AG04449 (cell line): ENCODE data around the gene GABBR2.
A peak's percentile ranks its signal among the peaks of the same experiment; 100 is the strongest.

Experiments used
- CTCF ChIA-PET: fragments of 350-600 bp; formaldehyde crosslinking; extraction: SDS; loops from one replicate; lab custom pipeline; 2021; ENCODE audit warnings: antibody characterized with exemption; lab: Yijun Ruan, JAX
- POLR2A ChIA-PET: fragments of 400-600, 350-600 bp; formaldehyde crosslinking; extraction: SDS; loops from one replicate; lab custom pipeline; 2020; ENCODE audit warnings: antibody characterized with exemption, inconsistent platforms; lab: Yijun Ruan, JAX
- DNase-seq: peaks from one replicate; pipeline ENCODE4 v3.0.0-alpha.2; 2010; ENCODE audit warnings: low read depth, low spot score
- H3K4me3 ChIP-seq: 2 replicates; pipeline ENCODE4 v1.5.1; 2011; ENCODE audit warnings: low read depth, mild to moderate bottlenecking, control low read depth, low read length
- TF ChIP-seq, protein P1 (sequence below): IDR thresholded peaks from one replicate; pipeline ENCODE4 v1.5.1; 2011; ENCODE audit warnings: mild to moderate bottlenecking, moderate library complexity, low read length, control low read depth, inconsistent platforms; ENCODE audit not compliant: insufficient read depth; ENCODE audit errors: missing control alignments

Gene GABBR2

DNA sequence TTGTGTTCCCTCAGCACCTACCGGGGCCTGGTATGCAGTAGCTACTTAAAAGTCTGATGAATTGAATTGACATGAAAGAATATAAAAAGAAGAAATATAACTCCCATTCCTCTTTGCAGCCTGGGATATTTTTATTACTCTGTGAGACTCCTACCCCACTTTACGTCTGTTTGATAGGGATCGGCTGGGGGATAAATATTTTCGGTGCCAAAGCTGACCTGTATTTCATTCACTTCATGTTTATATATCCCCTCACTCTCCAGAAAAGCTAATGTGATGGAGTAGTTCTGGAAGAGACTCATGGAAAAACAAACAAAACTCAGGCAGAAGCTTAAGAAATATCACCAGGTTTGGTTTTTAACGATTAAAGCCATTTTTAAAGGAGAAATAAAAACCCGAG is 345.1 kb downstream of the GABBR2 start:
- TF ChIP-seq, protein P1, sequence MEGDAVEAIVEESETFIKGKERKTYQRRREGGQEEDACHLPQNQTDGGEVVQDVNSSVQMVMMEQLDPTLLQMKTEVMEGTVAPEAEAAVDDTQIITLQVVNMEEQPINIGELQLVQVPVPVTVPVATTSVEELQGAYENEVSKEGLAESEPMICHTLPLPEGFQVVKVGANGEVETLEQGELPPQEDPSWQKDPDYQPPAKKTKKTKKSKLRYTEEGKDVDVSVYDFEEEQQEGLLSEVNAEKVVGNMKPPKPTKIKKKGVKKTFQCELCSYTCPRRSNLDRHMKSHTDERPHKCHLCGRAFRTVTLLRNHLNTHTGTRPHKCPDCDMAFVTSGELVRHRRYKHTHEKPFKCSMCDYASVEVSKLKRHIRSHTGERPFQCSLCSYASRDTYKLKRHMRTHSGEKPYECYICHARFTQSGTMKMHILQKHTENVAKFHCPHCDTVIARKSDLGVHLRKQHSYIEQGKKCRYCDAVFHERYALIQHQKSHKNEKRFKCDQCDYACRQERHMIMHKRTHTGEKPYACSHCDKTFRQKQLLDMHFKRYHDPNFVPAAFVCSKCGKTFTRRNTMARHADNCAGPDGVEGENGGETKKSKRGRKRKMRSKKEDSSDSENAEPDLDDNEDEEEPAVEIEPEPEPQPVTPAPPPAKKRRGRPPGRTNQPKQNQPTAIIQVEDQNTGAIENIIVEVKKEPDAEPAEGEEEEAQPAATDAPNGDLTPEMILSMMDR, result no peak
- no peak for DNase-seq
- CTCF ChIA-PET, result interaction anchor here (0.8 to 2.9 kb wide), 7 partner anchors 9 to 428 kb away, joined by 3 to 13 read pairs (median 6); no protein-coding TSS in a partner anchor
- H3K4me3 ChIP-seq, result no peak overlapping the region
- POLR2A ChIA-PET, result no interaction called here

- CTCF ChIA-PET, result interaction anchor here (1.6 to 2.9 kb wide), 4 partner anchors 8 to 412 kb away, joined by 4 to 13 read pairs (median 6); no protein-coding TSS in a partner anchor
- TF ChIP-seq, protein P1, result no peak
- no peak for DNase-seq
- no peak overlapping the region for H3K4me3 ChIP-seq
- POLR2A ChIA-PET, result no interaction called here
Observed at GRCh38 chr9:98362624-98363252, 346.0 kb downstream of the GABBR2 start.

- ChIA-PET POLR2A (no interaction called here), CTCF (interaction anchor here (1.3 to 1.6 kb wide), 2 partner anchors 28 to 47 kb away, joined by 4 read pairs; no protein-coding TSS in a partner anchor)
- DNase-seq, result no peak
- no peak overlapping the region for H3K4me3 ChIP-seq
- TF ChIP-seq, protein P1, result no peak
Observed at GRCh38 chr9:98361645-98362044, 347.1 kb downstream of the GABBR2 start.

- CTCF ChIA-PET, result interaction anchor here (1.3 kb wide), 1 partner anchor 9 kb away, joined by 3 read pairs; no protein-coding TSS in a partner anchor
- no peak for DNase-seq
- H3K4me3 ChIP-seq, result no peak overlapping the region
- TF ChIP-seq, protein P1, result no peak
- POLR2A ChIA-PET, result no interaction called here
Observed at GRCh38 chr9:98360176-98360708, 348.5 kb downstream of the GABBR2 start.

GRCh38 chr9:98359569-98359968 is 349.2 kb downstream of the GABBR2 start:
- DNase-seq, result no peak
- ChIA-PET CTCF (no interaction called here), POLR2A (no interaction called here)
- no peak overlapping the region for H3K4me3 ChIP-seq
- TF ChIP-seq, protein P1, result no peak

DNA sequence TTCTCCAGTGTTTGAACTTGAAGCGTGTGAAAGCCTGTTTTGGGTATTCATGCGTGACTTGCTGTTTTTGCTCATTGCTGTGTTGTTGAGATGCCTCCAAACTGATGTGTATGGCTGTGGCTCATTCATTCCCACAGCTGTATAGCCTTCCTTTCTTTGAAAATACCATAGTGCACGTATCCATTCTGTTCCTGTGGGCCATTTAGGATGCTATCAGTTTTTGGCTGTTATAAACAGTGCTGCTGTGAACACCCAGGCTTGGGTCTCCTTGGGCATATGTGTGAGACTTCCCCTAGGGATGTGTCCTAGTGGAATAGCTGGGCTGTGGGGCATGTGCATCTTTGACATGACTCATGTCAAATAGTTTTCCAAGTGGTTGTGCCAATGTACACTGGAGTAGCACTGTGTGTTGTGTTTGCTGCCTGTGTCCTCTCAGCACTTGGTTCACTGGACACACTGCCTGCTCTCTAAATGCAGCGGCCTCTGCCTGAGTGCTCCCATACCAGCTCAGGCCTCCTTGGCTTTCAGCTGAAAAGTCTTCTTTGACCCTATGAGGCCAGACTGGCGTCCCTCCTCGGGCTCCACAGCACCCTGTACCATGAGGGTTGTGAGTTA is 350.7 kb downstream of the GABBR2 start:
- ChIA-PET POLR2A (no interaction called here), CTCF (no interaction called here)
- DNase-seq, result peak; percentile 33

More for the DNA sequence above, 350.7 kb downstream of the GABBR2 start:
- TF ChIP-seq, protein P1, result no peak
- H3K4me3 ChIP-seq, result no peak overlapping the region
